Stimulated activated CD8-positive, alpha-beta memory T cell treated with anti-CD3 and anti-CD28 coated beads, Interleukin-15, amount 100 ng/mL, for 24 hours (primary cell): ENCODE data around the gene TRIM72.
A peak's percentile ranks its signal among the peaks of the same experiment; 100 is the strongest.
"Not testable (repeated sequence)": the region's sequence is repeated elsewhere in the genome, so short reads cannot be mapped to it uniquely, and the experiment has no call there.

Experiments
- DNase-seq: peaks from one replicate; pipeline ENCODE4 v3.0.0-alpha.2; 2020; ENCODE audit warnings: low read depth

The TRIM72 gene

GRCh38 chr16:31213877-31214707 lies at the start of gene TRIM72:
TSS of gene TRIM72 (plus strand) at chr16:31214119. CDS start at chr16:31214739, 620 bp downstream.
- no peak for DNase-seq

- DNase-seq: no peak
Observed at GRCh38 chr16:31167315-31167714, 46.6 kb upstream of the TRIM72 start.

- no peak for DNase-seq
Observed at GRCh38 chr16:31168848-31169247, 45.1 kb upstream of the TRIM72 start.

GRCh38 chr16:31170048-31170447 lies 43.9 kb upstream of the TRIM72 start:
- DNase-seq: not testable (repeated sequence)

GRCh38 chr16:31177136-31177535 lies 36.8 kb upstream of the TRIM72 start:
- no peak for DNase-seq

GRCh38 chr16:31179219-31179746 lies 34.6 kb upstream of the TRIM72 start:
- DNase-seq: no peak

GRCh38 chr16:31179747-31180459 lies 34.0 kb upstream of the TRIM72 start, which contains the start of gene FUS:
TSS of gene FUS (plus strand) at chr16:31180139. CDS start at chr16:31180215, 76 bp downstream.
- DNase-seq: peak; percentile 88

GRCh38 chr16:31181102-31181830 lies 32.7 kb upstream of the TRIM72 start:
- no peak for DNase-seq

- no peak for DNase-seq
Observed at GRCh38 chr16:31182391-31182790, 31.5 kb upstream of the TRIM72 start.

- no peak for DNase-seq
Observed at GRCh38 chr16:31183432-31184428, 30.2 kb upstream of the TRIM72 start.

- no peak for DNase-seq
Observed at GRCh38 chr16:31184888-31185287, 29.0 kb upstream of the TRIM72 start.

GRCh38 chr16:31185339-31185738 lies 28.6 kb upstream of the TRIM72 start:
- DNase-seq: no peak

GRCh38 chr16:31186176-31186575 lies 27.7 kb upstream of the TRIM72 start:
- no peak for DNase-seq

GRCh38 chr16:31186930-31187807 lies 26.8 kb upstream of the TRIM72 start:
- DNase-seq: no peak

GRCh38 chr16:31187808-31188189 lies 26.1 kb upstream of the TRIM72 start:
- DNase-seq: no peak

- DNase-seq: no peak
Observed at GRCh38 chr16:31188450-31189411, 25.2 kb upstream of the TRIM72 start.

- no peak for DNase-seq
Observed at GRCh38 chr16:31189412-31189778, 24.5 kb upstream of the TRIM72 start.

- no peak for DNase-seq
Observed at GRCh38 chr16:31190061-31190460, 23.9 kb upstream of the TRIM72 start.
